Psoas muscle (tissue), 8 donors: Measurements from ENCODE around the gene SPAG16. TPM values are rescaled to one million over a fixed set of nuclear protein-coding genes. Genes with fewer than 3 reads are reported as not detected.

ENCODE experiments used
- ATAC-seq, 4 donors: fragments of 200-7000 bp; cut with Tn5 transposase; one replicate each; pipeline ENCODE4 v1.9.1; 2020; ENCODE audit warnings: moderate library complexity in 3 of 4, mild to moderate bottlenecking in 2 of 4
- DNase-seq, 2 donors: peaks; one replicate each; pipeline ENCODE4 v3.0.0-alpha.2; 2020
- H3K27ac ChIP-seq: fragments of 200-600 bp; one replicate; pipeline ENCODE4 v1.8.0; 2022
- H3K27me3 ChIP-seq, 3 donors: fragments of 200-600 bp in 1 of 3; one replicate each; pipeline versions ENCODE4 v1.6.1 to v1.8.0; 2013 to 2022; ENCODE audit warnings: low read length in 2 of 3, mild to moderate bottlenecking in 2 of 3, moderate library complexity in 1 of 3; ENCODE audit not compliant: insufficient read depth in 3 of 3
- H3K36me3 ChIP-seq, 2 donors: fragments of 200-600 bp in 1 of 2; one replicate each; pipeline versions ENCODE4 v1.6.1 to v1.8.0; 2013 to 2022; ENCODE audit warnings: low read depth in 1 of 2, mild to moderate bottlenecking in 1 of 2, moderate library complexity in 1 of 2; ENCODE audit not compliant: insufficient read depth in 1 of 2
- H3K4me1 ChIP-seq: fragments of 200-600 bp; one replicate; pipeline ENCODE4 v1.8.0; 2022
- H3K4me3 ChIP-seq: fragments of 200-600 bp; one replicate; pipeline ENCODE4 v1.8.0; 2022; ENCODE audit warnings: mild to moderate bottlenecking
- H3K9me3 ChIP-seq: fragments of 200-600 bp; one replicate; pipeline ENCODE4 v1.8.0; 2022
- WGBS, 3 donors: extraction: QIAGEN DNeasy Blood & Tissue Kit; methylation state at CpG; one replicate each; pipeline versions ENCODE4 v1.1.6 to v1.1.7; 2013; 5-methylcytosine and 5-hydroxymethylcytosine counted together
- intact Hi-C, 2 donors: fragments of 100-400 bp; cut with DNase I; formaldehyde crosslinking; loops; one replicate each; pipeline versions ENCODE4 v1.11.0 to v1.14.2; 2022
- polyA plus RNA-seq, 3 donors: library from polyadenylated mRNA; stranded (reverse); fragments of 200-250 nt; gene quantifications; one replicate each; pipeline ENCODE4 v1.2.3, GENCODE V29; 2013
- total RNA-seq, 4 donors: library from RNA; stranded (reverse); fragmentation: NEBNext Ultra II Directional in 2 of 4; extraction: Animal tissue kit (Norgen Biotek cat#: 25700) in 2 of 4; gene quantifications; one replicate each; pipeline versions ENCODE4 v1.2.1 to v1.2.4, GENCODE V29; 2021 to 2023
- TF ChIP-seq, protein P1 (sequence below): fragments of 200-600 bp; IDR thresholded peaks from one replicate; pipeline ENCODE4 v1.8.0; 2022; ENCODE audit warnings: antibody characterized with exemption
- donor health status: healthy with polysubstance abuse.
- donor health status: DM: no; HTN: no; CAD: no; lungs with moderate emphysema.
- donor health status: Bipolar disorder and iron deficiency.
- donor health status: healthy.
- donor health status: DM: yes; HTN: yes; CAD: no.
- donor health status: DM: no; HTN: no; CAD: no.
- donor health status: DM: no; HTN: no; CAD: no.
- donor health status: DM: yes; HTN: yes; CAD: no.

Gene SPAG16
- total and polyA plus RNA-seq, 7 donors, result 1.6 to 8.7 (median 4.3) TPM

DNA sequence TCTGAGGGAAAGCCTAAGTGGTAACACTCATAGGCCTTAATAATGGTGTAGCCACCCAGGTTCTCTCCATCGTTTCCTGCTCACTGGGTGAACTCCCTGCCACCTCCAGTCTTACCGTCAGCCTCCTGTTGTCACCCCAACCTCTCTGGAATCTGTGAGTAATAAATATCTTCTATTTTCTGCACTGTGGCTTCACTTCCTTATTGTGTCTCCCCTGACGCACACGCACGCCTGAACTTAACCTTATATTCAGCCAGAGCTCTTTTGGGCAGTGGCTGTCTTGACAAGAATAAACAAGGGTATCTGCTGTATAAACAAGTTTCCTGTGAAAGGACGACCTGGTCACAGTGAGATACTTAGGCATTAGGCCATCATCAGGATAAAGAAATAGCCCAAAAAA, 467.2 kb downstream of the SPAG16 start:
- no peak for DNase-seq
- WGBS, 3 donors, result 40 to 55% (median 54%) methylated on average over 6 of the region's 6 CpGs
- Histone ChIP-seq H3K9me3 (no peaks in the 10 kb centered on the region), H3K4me3 (no peak overlapping the region), H3K36me3 (no peaks in the 10 kb centered on the region), H3K27me3 (no peaks in the 10 kb centered on the region), H3K27ac (no peak overlapping the region), H3K4me1 (no peaks in the 10 kb centered on the region)
- intact Hi-C loops, result no loop called here
- ATAC-seq, result no peak
- TF ChIP-seq, protein P1, sequence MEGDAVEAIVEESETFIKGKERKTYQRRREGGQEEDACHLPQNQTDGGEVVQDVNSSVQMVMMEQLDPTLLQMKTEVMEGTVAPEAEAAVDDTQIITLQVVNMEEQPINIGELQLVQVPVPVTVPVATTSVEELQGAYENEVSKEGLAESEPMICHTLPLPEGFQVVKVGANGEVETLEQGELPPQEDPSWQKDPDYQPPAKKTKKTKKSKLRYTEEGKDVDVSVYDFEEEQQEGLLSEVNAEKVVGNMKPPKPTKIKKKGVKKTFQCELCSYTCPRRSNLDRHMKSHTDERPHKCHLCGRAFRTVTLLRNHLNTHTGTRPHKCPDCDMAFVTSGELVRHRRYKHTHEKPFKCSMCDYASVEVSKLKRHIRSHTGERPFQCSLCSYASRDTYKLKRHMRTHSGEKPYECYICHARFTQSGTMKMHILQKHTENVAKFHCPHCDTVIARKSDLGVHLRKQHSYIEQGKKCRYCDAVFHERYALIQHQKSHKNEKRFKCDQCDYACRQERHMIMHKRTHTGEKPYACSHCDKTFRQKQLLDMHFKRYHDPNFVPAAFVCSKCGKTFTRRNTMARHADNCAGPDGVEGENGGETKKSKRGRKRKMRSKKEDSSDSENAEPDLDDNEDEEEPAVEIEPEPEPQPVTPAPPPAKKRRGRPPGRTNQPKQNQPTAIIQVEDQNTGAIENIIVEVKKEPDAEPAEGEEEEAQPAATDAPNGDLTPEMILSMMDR, result no peak

DNA sequence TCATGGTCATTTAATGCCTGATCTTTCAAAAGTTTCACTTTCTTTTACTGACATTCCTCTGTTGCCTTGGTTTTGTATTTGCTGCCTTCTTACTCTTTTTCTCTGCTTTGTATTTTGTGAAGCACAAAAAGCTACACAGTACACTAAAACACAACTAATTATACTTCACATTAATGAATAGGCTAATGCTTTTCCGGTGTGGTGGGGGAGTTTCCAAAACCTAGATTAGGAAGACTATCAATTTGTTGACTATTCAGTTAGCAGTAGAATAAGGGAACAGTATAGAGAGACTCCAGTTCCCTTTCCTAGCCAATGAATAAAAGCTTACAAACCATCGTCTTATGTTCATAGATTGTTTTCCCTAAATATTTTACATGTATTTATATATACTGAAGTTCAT, 468.3 kb downstream of the SPAG16 start:
- H3K36me3 ChIP-seq, result no peaks in the 10 kb centered on the region
- DNase-seq (no peak), ATAC-seq (no peak)
- H3K27ac ChIP-seq, result no peak overlapping the region
- intact Hi-C loops, result no loop called here
- H3K27me3 ChIP-seq, result no peaks in the 10 kb centered on the region
- H3K4me3 ChIP-seq, result no peak overlapping the region
- TF ChIP-seq, protein P1, result no peak
- 86 to 91% (median 89%) methylated on average over 2 of the region's 2 CpGs for WGBS, 3 donors
- no peaks in the 10 kb centered on the region for H3K9me3 ChIP-seq
- no peaks in the 10 kb centered on the region for H3K4me1 ChIP-seq

DNA sequence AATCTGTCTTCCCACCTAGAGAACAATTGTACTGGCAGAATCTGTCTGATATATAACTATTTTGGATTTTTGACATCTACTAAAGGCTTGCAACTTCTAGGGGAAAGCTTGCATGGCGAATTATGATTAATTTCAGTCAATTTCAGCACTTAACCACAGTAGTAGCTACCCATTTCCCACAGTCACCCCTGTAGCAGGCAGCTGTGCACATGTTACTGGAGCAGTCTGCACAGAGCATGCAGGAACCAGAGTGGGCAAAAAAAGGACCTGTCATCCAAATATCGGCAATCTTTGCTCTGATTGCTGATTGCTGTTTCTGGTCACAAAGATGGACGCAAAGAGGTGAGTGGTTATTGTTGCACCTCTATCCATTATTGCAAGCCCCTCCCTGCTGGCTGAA, 473.3 kb downstream of the SPAG16 start:
- Histone ChIP-seq H3K9me3 (no peaks in the 10 kb centered on the region), H3K27me3 (no peaks in the 10 kb centered on the region), H3K4me3 (no peak overlapping the region), H3K27ac (no peak overlapping the region), H3K4me1 (no peaks in the 10 kb centered on the region), H3K36me3 (no peaks in the 10 kb centered on the region)
- ATAC-seq (no peak), DNase-seq (no peak)
- TF ChIP-seq, protein P1, result no peak
- intact Hi-C loops, result no loop called here
- 72 to 81% (median 76%) methylated on average over 3 of the region's 3 CpGs for WGBS, 3 donors

DNA sequence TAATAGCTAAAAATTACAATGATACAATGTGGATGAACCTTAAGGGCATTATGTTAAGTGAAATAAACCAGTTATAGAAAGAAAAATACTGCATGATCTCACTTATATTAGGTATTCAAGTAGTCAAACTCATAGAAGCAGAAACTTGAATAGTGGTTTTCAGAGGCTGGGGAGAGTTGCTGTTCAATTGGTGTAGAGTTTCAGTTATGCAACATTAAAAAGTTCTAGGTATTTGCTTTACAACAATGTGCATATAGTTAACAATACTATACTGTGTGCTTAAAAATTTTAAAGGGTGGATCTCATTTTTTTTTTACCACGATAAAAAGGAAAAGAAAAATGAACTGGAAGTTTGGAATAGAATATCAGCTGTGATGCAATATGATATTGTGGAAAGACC, 479.1 kb downstream of the SPAG16 start:
- DNase-seq, result no peak
- no peaks in the 10 kb centered on the region for H3K36me3 ChIP-seq
- H3K27ac ChIP-seq, result no peak overlapping the region
- TF ChIP-seq, protein P1, result no peak
- H3K4me1 ChIP-seq, result no peaks in the 10 kb centered on the region
- no peaks in the 10 kb centered on the region for H3K9me3 ChIP-seq
- no peak overlapping the region for H3K4me3 ChIP-seq
- intact Hi-C loops, result no loop called here
- no peaks in the 10 kb centered on the region for H3K27me3 ChIP-seq
- ATAC-seq, result no peak
- WGBS, 3 donors, result 6 to 30% (median 20%) methylated on average over 1 of the region's 1 CpG

DNA sequence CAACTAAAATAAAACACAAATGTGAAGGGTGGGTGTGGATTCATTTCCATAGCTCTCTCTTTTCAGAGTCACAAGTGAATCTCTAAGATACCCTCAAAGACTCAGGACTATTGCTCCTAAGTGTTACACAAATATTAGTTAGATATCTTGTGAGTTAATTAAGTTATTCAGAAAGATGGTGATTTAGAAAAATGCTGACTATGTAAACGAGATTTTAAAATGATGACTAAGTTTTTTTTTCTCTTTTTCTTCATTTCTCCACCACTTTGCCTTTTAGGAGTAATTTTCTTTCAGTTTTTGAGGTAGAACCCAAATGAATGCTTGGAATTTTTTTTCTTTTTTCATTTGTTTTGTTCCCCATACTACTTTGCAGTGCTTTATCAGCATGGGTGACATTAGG, 479.7 kb downstream of the SPAG16 start:
- no peak for ATAC-seq
- Histone ChIP-seq H3K9me3 (no peaks in the 10 kb centered on the region), H3K27ac (no peak overlapping the region), H3K4me3 (no peak overlapping the region), H3K4me1 (no peaks in the 10 kb centered on the region), H3K27me3 (no peaks in the 10 kb centered on the region), H3K36me3 (no peaks in the 10 kb centered on the region)
- 41 to 43% (median 43%) methylated on average over 1 of the region's 1 CpG for WGBS, 3 donors
- TF ChIP-seq, protein P1, result no peak
- intact Hi-C loops, result no loop called here
- DNase-seq, result no peak
